Upper lobe of left lung (tissue), 6 donors: ENCODE results near the gene EVC. TPM values are rescaled to one million over a fixed set of nuclear protein-coding genes. Genes with fewer than 3 reads are reported as not detected.
A peak's percentile ranks its signal among the peaks of the same experiment; 100 is the strongest.

Experiments
- ATAC-seq, 2 donors: fragments of 200-7000 bp; cut with Tn5 transposase; one replicate each; pipeline ENCODE4 v1.9.1; 2022; ENCODE audit warnings: mild to moderate bottlenecking in 2 of 2, moderate library complexity in 2 of 2; ENCODE audit not compliant: low FRiP score in 2 of 2
- DNase-seq, 2 donors: peaks; one replicate each; pipeline ENCODE4 v3.0.0-alpha.2; 2019 to 2020
- H3K27ac ChIP-seq, 4 donors: fragments of 200-600 bp; sonication (generic); one replicate each; pipeline ENCODE4 v1.5.1; 2016 to 2019
- H3K27me3 ChIP-seq, 4 donors: fragments of 200-600 bp; sonication (generic); one replicate each; pipeline ENCODE4 v1.5.1; 2017 to 2019
- H3K36me3 ChIP-seq, 4 donors: fragments of 200-600 bp; sonication (generic); one replicate each; pipeline ENCODE4 v1.5.1; 2016 to 2019
- H3K4me1 ChIP-seq, 4 donors: fragments of 200-600 bp; sonication (generic); one replicate each; pipeline ENCODE4 v1.5.1; 2018 to 2019
- H3K4me3 ChIP-seq, 4 donors: fragments of 200-600 bp; sonication (generic); one replicate each; pipeline ENCODE4 v1.5.1; 2017 to 2019; ENCODE audit warnings: mild to moderate bottlenecking in 2 of 4, moderate library complexity in 1 of 4
- H3K9me3 ChIP-seq, 4 donors: fragments of 200-600 bp; sonication (generic); one replicate each; pipeline ENCODE4 v1.5.1; 2018 to 2019
- CTCF ChIP-seq, 6 experiments: fragments of 450-650 bp in 4 of 6; fragments of 200-600 bp in 2 of 6; sonication (generic) in 2 of 6; IDR thresholded peaks; one replicate each; pipeline ENCODE4 v1.5.1; 2016 to 2019; ENCODE audit warnings: antibody characterized with exemption in 6 of 6
- EP300 ChIP-seq, 4 donors: sonication (generic); formaldehyde crosslinking; IDR thresholded peaks; one replicate each; pipeline ENCODE4 v1.5.1; 2017; ENCODE audit warnings: antibody characterized with exemption in 4 of 4, control low read depth in 2 of 4
- POLR2A ChIP-seq, 4 donors: fragments of 450-650 bp; IDR thresholded peaks; one replicate each; pipeline ENCODE4 v1.5.1; 2016 to 2017; ENCODE audit warnings: antibody characterized with exemption in 4 of 4, mild to moderate bottlenecking in 2 of 4
- POLR2AphosphoS5 ChIP-seq, 2 donors: sonication (generic); formaldehyde crosslinking; IDR thresholded peaks; one replicate each; pipeline ENCODE4 v1.5.1; 2017; ENCODE audit warnings: antibody characterized with exemption in 2 of 2
- WGBS, 2 donors: methylation state at CpG; one replicate each; pipeline ENCODE4 v1.1.5; 2017 to 2018; 5-methylcytosine and 5-hydroxymethylcytosine counted together
- total RNA-seq, 6 donors: library from RNA; depleted of rRNA in 4 of 6; stranded (reverse); fragments of >200 nt in 4 of 6; gene quantifications; one replicate each; pipeline versions ENCODE4 v1.1.0 to v1.2.1, GENCODE V29; 2016 to 2021
- donor health status: DM: no; HTN: no; CAD: no; lungs with moderate emphysema.
- donor health status: DM: no; HTN: yes; CAD: no; lungs with severe emphysema.

EVC gene
- total RNA-seq, 6 donors from 2014 or later, result 25.6 to 65.1 (median 36.2) TPM

GRCh38 chr4:5822619-5823018, 111.6 kb downstream of the EVC start:
- peaks cover 0 to 21% (median 10%) of the 10 kb centered on the region in 4 donors for H3K36me3 ChIP-seq
- H3K9me3 ChIP-seq, result no peaks in the 10 kb centered on the region
- DNase-seq, result no peak
- no peaks in the 10 kb centered on the region for H3K27me3 ChIP-seq
- peaks cover 9 to 10% (median 10%) of the 10 kb centered on the region in 4 donors for H3K4me1 ChIP-seq
- H3K4me3 ChIP-seq, result no peak overlapping the region
- no peak for TF ChIP-seq POLR2AphosphoS5 (IDR thresholded peaks at IDR 0.05)
- TF ChIP-seq POLR2A (IDR thresholded peaks at IDR 0.05), result no peak
- TF ChIP-seq CTCF (IDR thresholded peaks at IDR 0.05), result no peak
- no peak for TF ChIP-seq EP300 (IDR thresholded peaks at IDR 0.05)
- 70 to 72% methylated on average over 5 of the region's 5 CpGs for WGBS, 2 donors
- no peak overlapping the region for H3K27ac ChIP-seq
- no peak for ATAC-seq

GRCh38 chr4:5823542-5824211, 112.7 kb downstream of the EVC start:
- Histone ChIP-seq H3K4me3 (no peak overlapping the region), H3K4me1 (peaks cover 9 to 16% (median 12%) of the 10 kb centered on the region in 4 donors), H3K9me3 (no peaks in the 10 kb centered on the region), H3K27ac (no peak overlapping the region), H3K36me3 (peaks cover 0 to 22% (median 10%) of the 10 kb centered on the region in 4 donors), H3K27me3 (no peaks in the 10 kb centered on the region)
- DNase-seq (no peak), ATAC-seq (no peak)
- no peak for TF ChIP-seq EP300 (IDR thresholded peaks at IDR 0.05)
- no peak for TF ChIP-seq CTCF (IDR thresholded peaks at IDR 0.05)
- no peak for TF ChIP-seq POLR2A (IDR thresholded peaks at IDR 0.05)
- TF ChIP-seq POLR2AphosphoS5 (IDR thresholded peaks at IDR 0.05), result no peak
- 92 to 95% methylated on average over 10 of the region's 10 CpGs for WGBS, 2 donors

GRCh38 chr4:5824227-5824626, 113.2 kb downstream of the EVC start:
- ATAC-seq (no peak), DNase-seq (no peak)
- Histone ChIP-seq H3K4me3 (no peak overlapping the region), H3K27me3 (no peaks in the 10 kb centered on the region), H3K4me1 (peaks cover 9 to 16% (median 12%) of the 10 kb centered on the region in 4 donors), H3K27ac (no peak overlapping the region), H3K9me3 (no peaks in the 10 kb centered on the region), H3K36me3 (peaks cover 0 to 22% (median 10%) of the 10 kb centered on the region in 4 donors)
- 79 to 86% methylated on average over 7 of the region's 7 CpGs for WGBS, 2 donors
- TF ChIP-seq POLR2AphosphoS5 (IDR thresholded peaks at IDR 0.05) (no peak), CTCF (IDR thresholded peaks at IDR 0.05) (no peak), EP300 (IDR thresholded peaks at IDR 0.05) (no peak), POLR2A (IDR thresholded peaks at IDR 0.05) (no peak)

- WGBS, 2 donors, result 68 to 73% methylated on average over 6 of the region's 6 CpGs
- TF ChIP-seq POLR2AphosphoS5 (IDR thresholded peaks at IDR 0.05) (no peak), EP300 (IDR thresholded peaks at IDR 0.05) (no peak), CTCF (IDR thresholded peaks at IDR 0.05) (peak in 1 of 6 experiments; percentile 16)
These were observed 113.6 kb downstream of the EVC start for GRCh38 chr4:5824635-5825034.

More at GRCh38 chr4:5824635-5825034, 113.6 kb downstream of the EVC start:
- Histone ChIP-seq H3K36me3 (peaks cover 0 to 22% (median 10%) of the 10 kb centered on the region in 4 donors), H3K27ac (no peak overlapping the region), H3K27me3 (no peaks in the 10 kb centered on the region), H3K4me3 (no peak overlapping the region), H3K4me1 (peaks cover 9 to 16% (median 12%) of the 10 kb centered on the region in 4 donors), H3K9me3 (no peaks in the 10 kb centered on the region)
- no peak for DNase-seq
- no peak for ATAC-seq
